ENCODE measurements around the gene ST6GALNAC5. TPM values are rescaled to one million over a fixed set of nuclear protein-coding genes. Genes with fewer than 3 reads are reported as not detected.

Gene ST6GALNAC5
- total and polyA plus RNA-seq, 9 donors: 2.9 to 21.0 (median 9.9) TPM

GRCh38 chr1:77007675-77008074 lies 140.4 kb downstream of the ST6GALNAC5 start:
- Histone ChIP-seq H3K36me3 (no peaks in the 10 kb centered on the region), H3K4me1 (ENCODE audit: insufficient read depth) (peaks cover 1% of the 10 kb centered on the region), H3K4me3 (no peak overlapping the region), H3K9me3 (no peaks in the 10 kb centered on the region), H3K27me3 (no peaks in the 10 kb centered on the region), H3K27ac (no peak overlapping the region)
- no peak for DNase-seq
- no peak for TF ChIP-seq CTCF (IDR thresholded peaks at IDR 0.05)
- no peak for TF ChIP-seq POLR2A (IDR thresholded peaks at IDR 0.05)
- no peak for TF ChIP-seq EP300 (IDR thresholded peaks at IDR 0.05)
- intact Hi-C loops (cut with DNase I): no loop called here
- 78 to 90% (median 89%) methylated on average over 3 of the region's 3 CpGs for WGBS, 3 donors

GRCh38 chr1:77010937-77011336 lies 143.7 kb downstream of the ST6GALNAC5 start:
- Histone ChIP-seq H3K36me3 (no peaks in the 10 kb centered on the region), H3K9me3 (no peaks in the 10 kb centered on the region), H3K4me1 (ENCODE audit: insufficient read depth) (peaks cover 1% of the 10 kb centered on the region), H3K4me3 (no peak overlapping the region), H3K27me3 (no peaks in the 10 kb centered on the region), H3K27ac (no peak overlapping the region)
- DNase-seq: no peak
- intact Hi-C loops (cut with DNase I): no loop called here
- 74 to 90% (median 88%) methylated on average over 8 of the region's 8 CpGs for WGBS, 3 donors
- TF ChIP-seq POLR2A (IDR thresholded peaks at IDR 0.05) (no peak), EP300 (IDR thresholded peaks at IDR 0.05) (no peak), CTCF (IDR thresholded peaks at IDR 0.05) (no peak)

GRCh38 chr1:77012066-77012465 lies 144.8 kb downstream of the ST6GALNAC5 start:
- no peak for DNase-seq
- intact Hi-C loops (cut with DNase I): no loop called here
- TF ChIP-seq POLR2A (IDR thresholded peaks at IDR 0.05) (no peak), CTCF (IDR thresholded peaks at IDR 0.05) (no peak), EP300 (IDR thresholded peaks at IDR 0.05) (no peak)
- Histone ChIP-seq H3K4me3 (no peak overlapping the region), H3K27ac (no peak overlapping the region), H3K9me3 (no peaks in the 10 kb centered on the region), H3K27me3 (no peaks in the 10 kb centered on the region), H3K4me1 (ENCODE audit: insufficient read depth) (peaks cover 1% of the 10 kb centered on the region), H3K36me3 (no peaks in the 10 kb centered on the region)
- 74 to 81% (median 74%) methylated on average over 1 of the region's 1 CpG for WGBS, 3 donors

- Histone ChIP-seq H3K4me3 (no peak overlapping the region), H3K36me3 (no peaks in the 10 kb centered on the region), H3K9me3 (no peaks in the 10 kb centered on the region), H3K27me3 (no peaks in the 10 kb centered on the region), H3K27ac (no peak overlapping the region), H3K4me1 (ENCODE audit: insufficient read depth) (peaks cover 1% of the 10 kb centered on the region)
- WGBS, 3 donors: 93 to 95% (median 94%) methylated on average over 5 of the region's 5 CpGs
- TF ChIP-seq POLR2A (IDR thresholded peaks at IDR 0.05) (no peak), EP300 (IDR thresholded peaks at IDR 0.05) (no peak), CTCF (IDR thresholded peaks at IDR 0.05) (no peak)
- DNase-seq: no peak
- intact Hi-C loops (cut with DNase I): no loop called here
Measured at GRCh38 chr1:77014073-77014788, 147.0 kb downstream of the ST6GALNAC5 start.

All from ovary (tissue), 9 donors.